K562 (cell line): ENCODE data around the gene PEX5L. TPM values are rescaled to one million over a fixed set of nuclear protein-coding genes. Genes with fewer than 3 reads are reported as not detected.

Experiments used
- ATAC-seq: fragments of 200-7000 bp; cut with Tn5 transposase; 3 replicates; pipeline ENCODE4 v1.9.1; 2020; ENCODE audit warnings: moderate library complexity
- BruUV-seq: library from RNA; stranded (reverse); fragments of 400-500 nt; replicated peaks from 2 replicates; lab custom pipeline; 2021; lab: Mats Ljungman, UMichigan
- CTCF ChIA-PET: fragments of 300-600 bp; formaldehyde crosslinking; extraction: SDS; loops from one replicate; lab custom pipeline; 2021; ENCODE audit warnings: low intra/inter-chr PET ratio; lab: Yijun Ruan, JAX
- POLR2A ChIA-PET: fragments of 300-600, 350-650 bp; sonication (Branson Sonifier 250); formaldehyde crosslinking; extraction: SDS; loops from one replicate; lab custom pipeline; 2021; ENCODE audit warnings: antibody characterized with exemption, inconsistent platforms; lab: Yijun Ruan, JAX
- DNase-seq, 4 experiments: peaks; one replicate each; pipeline versions ENCODE4 v3.0.0 to v3.0.0-alpha.2; 2011 to 2018; ENCODE audit warnings: low spot score in 3 of 4, mixed read lengths in 3 of 4; ENCODE audit errors: extremely low read depth in 1 of 4
- FAIRE-seq: peaks from 2 replicates; lab custom pipeline; 2011; peaks lifted over from hg19 to GRCh38; lab: Jason Lieb, UNC
- H2AFZ ChIP-seq: 2 replicates; pipeline ENCODE4 v1.6.0; 2011; ENCODE audit warnings: low read depth, low read length, control low read depth, inconsistent platforms
- H3K27ac ChIP-seq: fragments of 200-600 bp; 3 replicates; pipeline ENCODE4 v1.8.0; 2011; ENCODE audit warnings: low read depth, mild to moderate bottlenecking, control low read depth, inconsistent platforms, low read length, moderate library complexity, mixed read lengths; ENCODE audit errors: extremely low read depth
- H3K27me3 ChIP-seq, 2 experiments: fragments of 300-600 bp in 1 of 2; 2 replicates in 1 of 2; 3 replicates in 1 of 2; pipeline versions ENCODE4 v1.6.0 to v1.8.0; 2011; ENCODE audit warnings: inconsistent platforms in 2 of 2, low read length in 2 of 2, mild to moderate bottlenecking in 1 of 2, mixed read lengths in 1 of 2, moderate library complexity in 1 of 2; ENCODE audit not compliant: control insufficient read depth in 2 of 2, insufficient read depth in 2 of 2
- H3K36me3 ChIP-seq: fragments of 300-600 bp; 3 replicates; pipeline ENCODE4 v1.8.0; 2011; ENCODE audit warnings: mild to moderate bottlenecking, low read length, inconsistent platforms; ENCODE audit not compliant: control insufficient read depth, insufficient read depth
- H3K4me1 ChIP-seq, 2 experiments: fragments of 200-600 bp in 1 of 2; replicated peaks in 1 of 2; 2 replicates in 1 of 2; 3 replicates in 1 of 2; pipeline versions ENCODE4 v1.5.1 to v1.8.0; 2011; ENCODE audit warnings: inconsistent platforms in 2 of 2, low read length in 2 of 2, mild to moderate bottlenecking in 1 of 2, mixed read lengths in 1 of 2, moderate library complexity in 1 of 2; ENCODE audit not compliant: control insufficient read depth in 2 of 2, insufficient read depth in 2 of 2
- H3K4me2 ChIP-seq: 2 replicates; pipeline ENCODE4 v1.6.1; 2011; ENCODE audit warnings: low read length, control low read depth, inconsistent platforms, mixed read lengths; ENCODE audit not compliant: insufficient read depth
- H3K4me3 ChIP-seq: fragments of 200-600 bp; sonication (generic), shearing (Covaris generic); 2 replicates; pipeline ENCODE4 v1.5.1; 2016; ENCODE audit warnings: control low read depth, inconsistent platforms
- H3K79me2 ChIP-seq: fragments of 200-600 bp; 3 replicates; pipeline ENCODE4 v1.8.0; 2011; ENCODE audit warnings: low read length, inconsistent platforms; ENCODE audit not compliant: control insufficient read depth, insufficient read depth
- H3K9ac ChIP-seq, 2 experiments: 2 replicates each; pipeline versions ENCODE4 v1.6.0 to v1.6.1; 2011; ENCODE audit warnings: low read depth in 2 of 2, low read length in 2 of 2, control low read depth in 1 of 2, inconsistent platforms in 1 of 2, mild to moderate bottlenecking in 1 of 2, mixed read lengths in 1 of 2; ENCODE audit not compliant: insufficient read depth in 1 of 2
- H3K9me1 ChIP-seq: one replicate; pipeline ENCODE4 v1.6.0; 2011; ENCODE audit warnings: inconsistent platforms, mild to moderate bottlenecking, low read length, moderate library complexity; ENCODE audit not compliant: control insufficient read depth, insufficient read depth
- H3K9me3 ChIP-seq: replicated peaks from 2 replicates; pipeline ENCODE4 v1.5.1; 2011; ENCODE audit warnings: low read depth, low read length, inconsistent platforms; ENCODE audit not compliant: control insufficient read depth, insufficient read depth
- H4K20me1 ChIP-seq: replicated peaks from 2 replicates; pipeline ENCODE4 v1.6.1; 2011; ENCODE audit warnings: low read length, inconsistent platforms, mixed read lengths; ENCODE audit not compliant: control insufficient read depth, insufficient read depth
- COPS2 ChIP-seq: fragments of 450-650 bp; conservative IDR thresholded peaks from 2 replicates; pipeline ENCODE4 v1.6.1; 2016; ENCODE audit warnings: mild to moderate bottlenecking, moderate library complexity
- CREM ChIP-seq: IDR thresholded peaks from 2 replicates; pipeline ENCODE4 v1.6.1; 2014; ENCODE audit warnings: antibody characterized with exemption, low read depth
- CSDE1 ChIP-seq, 2 experiments: fragments of 450-650 bp; IDR thresholded peaks; 2 replicates each; pipeline ENCODE4 v1.6.1; 2016; ENCODE audit warnings: mild to moderate bottlenecking in 1 of 2
- ELF4 ChIP-seq: fragments of 450-650 bp; formaldehyde crosslinking; IDR thresholded peaks from 2 replicates; pipeline ENCODE4 v1.4.0; 2022; ENCODE audit warnings: missing genetic modification characterization
- EZH2 ChIP-seq: IDR thresholded peaks from 2 replicates; pipeline ENCODE4 v1.6.1; 2012; ENCODE audit warnings: low read depth, mild to moderate bottlenecking, inconsistent platforms, low read length, borderline replicate concordance
- FOXA3 ChIP-seq, 2 experiments: fragments of 450-650 bp in 1 of 2; sonication (generic) in 1 of 2; formaldehyde crosslinking; IDR thresholded peaks in 1 of 2; conservative IDR thresholded peaks in 1 of 2; 2 replicates each; pipeline versions ENCODE4 v1.4.0 to v1.8.0; 2020 to 2022; ENCODE audit warnings: mild to moderate bottlenecking in 2 of 2, missing genetic modification reagents in 1 of 2
- HDGF ChIP-seq: fragments of 450-650 bp; IDR thresholded peaks from 2 replicates; pipeline ENCODE4 v1.6.1; 2016
- KLF1 ChIP-seq: fragments of 450-650 bp; IDR thresholded peaks from 2 replicates; pipeline ENCODE4 v1.6.1; 2016; ENCODE audit warnings: missing genetic modification characterization, missing compliant biosample characterization
- MYBL2 ChIP-seq, 2 experiments: fragments of 450-650 bp in 1 of 2; sonication (generic) in 1 of 2; formaldehyde crosslinking in 1 of 2; IDR thresholded peaks; 2 replicates each; pipeline versions ENCODE4 v1.6.1 to v1.8.1; 2017 to 2022; ENCODE audit warnings: borderline replicate concordance in 1 of 2, inconsistent platforms in 1 of 2, low read depth in 1 of 2, mild to moderate bottlenecking in 1 of 2, missing genetic modification reagents in 1 of 2, moderate library complexity in 1 of 2
- MYNN ChIP-seq, 2 experiments: sonication (generic); formaldehyde crosslinking in 1 of 2; IDR thresholded peaks; 2 replicates each; pipeline versions ENCODE4 v1.5.0 to v1.6.1; 2016 to 2020; ENCODE audit warnings: antibody characterized with exemption in 1 of 2, missing genetic modification reagents in 1 of 2
- NFXL1 ChIP-seq: fragments of 450-650 bp; formaldehyde crosslinking; IDR thresholded peaks from 2 replicates; pipeline ENCODE4 v1.4.0; 2021; ENCODE audit warnings: mild to moderate bottlenecking
- NUFIP1 ChIP-seq: fragments of 450-650 bp; IDR thresholded peaks from 2 replicates; pipeline ENCODE4 v1.6.1; 2018; ENCODE audit not compliant: partially characterized antibody
- YBX1 ChIP-seq: fragments of 450-650 bp; IDR thresholded peaks from 2 replicates; pipeline ENCODE4 v1.7.1; 2016; ENCODE audit warnings: mild to moderate bottlenecking
- ZBTB17 ChIP-seq: fragments of 450-650 bp; formaldehyde crosslinking; IDR thresholded peaks from 2 replicates; pipeline ENCODE4 v1.4.0; 2020; ENCODE audit warnings: mild to moderate bottlenecking
- ZKSCAN3 ChIP-seq: fragments of 250-450 bp; sonication (Bioruptor Pico); IDR thresholded peaks from 2 replicates; pipeline ENCODE4 v1.4.0; 2020
- ZNF431 ChIP-seq: sonication (generic); formaldehyde crosslinking; IDR thresholded peaks from 2 replicates; pipeline ENCODE4 v1.8.0; 2022; ENCODE audit warnings: mild to moderate bottlenecking, missing genetic modification reagents
- ZNF436 ChIP-seq: fragments of 250-450, 450-650 bp; sonication (Bioruptor Pico); formaldehyde crosslinking; IDR thresholded peaks from 2 replicates; pipeline ENCODE4 v1.7.0; 2020; ENCODE audit warnings: mild to moderate bottlenecking
- ZNF780A ChIP-seq: fragments of 250-450 bp; sonication (Bioruptor Pico); IDR thresholded peaks from 2 replicates; pipeline ENCODE4 v1.5.0; 2021; ENCODE audit warnings: mild to moderate bottlenecking
- WGBS: fragments of 100-300 bp; shearing (Covaris generic); methylation state at CpG from one replicate; pipeline ENCODE4 v1.1.6; 2016; ENCODE audit warnings: low coverage, mixed read lengths; ENCODE audit not compliant: insufficient coverage; ENCODE audit errors: missing lambda C conversion rate; 5-methylcytosine and 5-hydroxymethylcytosine counted together
- in situ Hi-C: fragments of 300-500 bp; cut with MboI; formaldehyde crosslinking; loops from 4 replicates; pipeline ENCODE4 v1.15.0; 2018; ENCODE audit warnings: inconsistent platforms, mixed read lengths
- intact Hi-C: fragments of 100-400 bp; cut with micrococcal nuclease; formaldehyde crosslinking; loops from 2 replicates; pipeline ENCODE4 v1.14.2; 2022
- polyA plus RNA-seq, 8 experiments: library from polyadenylated mRNA; depleted of rRNA in 4 of 8; stranded (reverse) in 5 of 8; unstranded in 3 of 8; fragments of >200 nt; fragmentation: Nextera tagmentation in 2 of 8; fragmentation: Illumina TruSeq in 1 of 8; extraction: Ambion mirVana in 2 of 8; extraction: Trizol in 1 of 8; gene quantifications; 2 replicates each; pipeline versions ENCODE4 v1.2.1 to v1.2.3, GENCODE V29; 2011 to 2014; ENCODE audit warnings: inconsistent platforms in 1 of 8, missing spikeins in 1 of 8
- total RNA-seq, 7 experiments: library from RNA; depleted of rRNA in 6 of 7; stranded (reverse); fragments of >200 nt in 6 of 7; fragmentation: Illumina TruSeq in 2 of 7; extraction: Trizol in 2 of 7; gene quantifications; 2 replicates each; pipeline versions ENCODE4 v1.2.1 to v1.2.3, GENCODE V29; 2011 to 2021; ENCODE audit warnings: low replicate concordance in 1 of 7
- TF ChIP-seq, protein P1 (sequence below): fragments of 450-650 bp; IDR thresholded peaks from 2 replicates; pipeline ENCODE4 v1.6.1; 2017; ENCODE audit warnings: antibody characterized with exemption, mild to moderate bottlenecking

PEX5L gene
- total and polyA plus RNA-seq, 9 of the 15 experiments (the other 6 are each of a cell fraction or from before 2014, with no cell fraction given), result not detected

GRCh38 chr3:179962629-179963387 is 73.9 kb downstream of the PEX5L start:
- H3K9me3 ChIP-seq, result no peaks in the 10 kb centered on the region
- no peaks in the 10 kb centered on the region for H4K20me1 ChIP-seq
- WGBS, result 0% methylated on average over 1 of the region's 1 CpG
- no peak overlapping the region for H2AFZ ChIP-seq
- H3K4me1 ChIP-seq, result no peaks in the 10 kb centered on the region
- no peaks in the 10 kb centered on the region for H3K79me2 ChIP-seq
- BruUV-seq, result no TSS peak
- no peak overlapping the region for H3K9ac ChIP-seq
- POLR2A ChIA-PET, result no interaction called here
- TF ChIP-seq ELF4 (CRISPR knock-in tag) (no peak), HDGF (no peak), NFXL1 (CRISPR knock-in tag) (no peak), NUFIP1 (no peak), ZKSCAN3 (CRISPR knock-in tag) (no peak), ZBTB17 (CRISPR knock-in tag) (no peak), CREM (no peak), FOXA3 (CRISPR knock-in tag; conservative IDR thresholded peaks at IDR 0.05 in 1 of 2, IDR thresholded peaks at IDR 0.05 in 1 of 2) (no peak), CSDE1 (IDR thresholded peaks at IDR 0.05) (no peak), ZNF780A (no peak), ZNF431 (CRISPR knock-in tag) (no peak), MYNN (IDR thresholded peaks at IDR 0.05) (no peak), MYNN (CRISPR knock-in tag; IDR thresholded peaks at IDR 0.05) (no peak), EZH2 (no peak), ZNF436 (CRISPR knock-in tag) (no peak), YBX1 (no peak), MYBL2 (IDR thresholded peaks at IDR 0.05; ENCODE audit: low read depth) (no peak), MYBL2 (CRISPR knock-in tag; IDR thresholded peaks at IDR 0.05; ENCODE audit: borderline replicate concordance) (no peak), COPS2 (no peak), KLF1 (tag) (no peak)
- TF ChIP-seq, protein P1, sequence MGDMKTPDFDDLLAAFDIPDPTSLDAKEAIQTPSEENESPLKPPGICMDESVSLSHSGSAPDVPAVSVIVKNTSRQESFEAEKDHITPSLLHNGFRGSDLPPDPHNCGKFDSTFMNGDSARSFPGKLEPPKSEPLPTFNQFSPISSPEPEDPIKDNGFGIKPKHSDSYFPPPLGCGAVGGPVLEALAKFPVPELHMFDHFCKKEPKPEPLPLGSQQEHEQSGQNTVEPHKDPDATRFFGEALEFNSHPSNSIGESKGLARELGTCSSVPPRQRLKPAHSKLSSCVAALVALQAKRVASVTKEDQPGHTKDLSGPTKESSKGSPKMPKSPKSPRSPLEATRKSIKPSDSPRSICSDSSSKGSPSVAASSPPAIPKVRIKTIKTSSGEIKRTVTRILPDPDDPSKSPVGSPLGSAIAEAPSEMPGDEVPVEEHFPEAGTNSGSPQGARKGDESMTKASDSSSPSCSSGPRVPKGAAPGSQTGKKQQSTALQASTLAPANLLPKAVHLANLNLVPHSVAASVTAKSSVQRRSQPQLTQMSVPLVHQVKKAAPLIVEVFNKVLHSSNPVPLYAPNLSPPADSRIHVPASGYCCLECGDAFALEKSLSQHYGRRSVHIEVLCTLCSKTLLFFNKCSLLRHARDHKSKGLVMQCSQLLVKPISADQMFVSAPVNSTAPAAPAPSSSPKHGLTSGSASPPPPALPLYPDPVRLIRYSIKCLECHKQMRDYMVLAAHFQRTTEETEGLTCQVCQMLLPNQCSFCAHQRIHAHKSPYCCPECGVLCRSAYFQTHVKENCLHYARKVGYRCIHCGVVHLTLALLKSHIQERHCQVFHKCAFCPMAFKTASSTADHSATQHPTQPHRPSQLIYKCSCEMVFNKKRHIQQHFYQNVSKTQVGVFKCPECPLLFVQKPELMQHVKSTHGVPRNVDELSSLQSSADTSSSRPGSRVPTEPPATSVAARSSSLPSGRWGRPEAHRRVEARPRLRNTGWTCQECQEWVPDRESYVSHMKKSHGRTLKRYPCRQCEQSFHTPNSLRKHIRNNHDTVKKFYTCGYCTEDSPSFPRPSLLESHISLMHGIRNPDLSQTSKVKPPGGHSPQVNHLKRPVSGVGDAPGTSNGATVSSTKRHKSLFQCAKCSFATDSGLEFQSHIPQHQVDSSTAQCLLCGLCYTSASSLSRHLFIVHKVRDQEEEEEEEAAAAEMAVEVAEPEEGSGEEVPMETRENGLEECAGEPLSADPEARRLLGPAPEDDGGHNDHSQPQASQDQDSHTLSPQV, result no peak
- intact Hi-C loops (no loop called here), in situ Hi-C loops (no loop called here)
- no peaks in the 10 kb centered on the region for H3K36me3 ChIP-seq
- CTCF ChIA-PET, result no interaction called here
- H3K9me1 ChIP-seq, result no peaks in the 10 kb centered on the region
- no peak overlapping the region for H3K4me3 ChIP-seq
- no peaks in the 10 kb centered on the region for H3K27me3 ChIP-seq
- no peak for DNase-seq
- H3K27ac ChIP-seq, result no peak overlapping the region
- no peak for ATAC-seq
- no peak for FAIRE-seq
- no peak overlapping the region for H3K4me2 ChIP-seq
